ENCODE results near the gene TMEM256.

GRCh38 chr17:7380321-7380720, 23.6 kb downstream of the TMEM256 start:
- TF ChIP-seq POLR2AphosphoS5 (IDR thresholded peaks at IDR 0.05; ENCODE audit: insufficient read depth, low read depth, low read length) (no peak), POLR2A (IDR thresholded peaks at IDR 0.05; ENCODE audit: low read depth, low read length) (no peak), CTCF (IDR thresholded peaks at IDR 0.05; ENCODE audit: extremely low read depth in 1 of 2, insufficient read depth in 1 of 2, low read depth in 1 of 2, low read length in 2 of 2) (no peak)

All from endothelial cell of umbilical vein (primary cell).